ENCODE data around the gene C5.

C5 gene

GRCh38 chr9:120942186-120943001, 107.7 kb downstream of the C5 start:
- Histone ChIP-seq H2AK5ac (ENCODE audit: low read length) (no peak overlapping the region), H3K4me2 (ENCODE audit: low read length) (no peak overlapping the region), H3K27ac (ENCODE audit: low read depth, low read length) (no peak overlapping the region), H3K4me3 (ENCODE audit: low read depth, low read length) (no peak overlapping the region), H3K36me3 (ENCODE audit: control insufficient read depth in 1 of 2, insufficient read depth in 2 of 2, low read length in 2 of 2) (no peaks in the 10 kb centered on the region), H3K18ac (ENCODE audit: low read length) (no peak overlapping the region), H2BK5ac (ENCODE audit: low read depth, low read length, poor library complexity) (peak overlapping the region; percentile 34), H2BK12ac (ENCODE audit: low read length) (no peak overlapping the region), H4K12ac (ENCODE audit: low read depth, low read length) (no peak overlapping the region), H4K91ac (ENCODE audit: low read depth, low read length) (no peak overlapping the region), H3K4ac (ENCODE audit: low read depth, low read length) (no peak overlapping the region), H3K9me3 (ENCODE audit: insufficient read depth, low read depth, low read length) (no peaks in the 10 kb centered on the region), H3K14ac (ENCODE audit: low read length) (no peak overlapping the region), H4K8ac (ENCODE audit: low read depth, low read length) (no peak overlapping the region), H3K9ac (ENCODE audit: low read length) (no peak overlapping the region), H3K4me1 (ENCODE audit: control insufficient read depth in 1 of 2, insufficient read depth in 2 of 2, low read length in 2 of 2) (no peaks in the 10 kb centered on the region), H3K27me3 (ENCODE audit: insufficient read depth, low read length) (no peaks in the 10 kb centered on the region), H2BK120ac (ENCODE audit: insufficient read depth, low read length, poor library complexity) (no peak overlapping the region), H3K79me2 (ENCODE audit: control insufficient read depth, insufficient read depth, low read length, poor library complexity) (no peaks in the 10 kb centered on the region), H3K79me1 (ENCODE audit: low read length) (no peaks in the 10 kb centered on the region), H2AFZ (ENCODE audit: insufficient read depth, low read length, poor library complexity) (no peak overlapping the region), H3K23ac (ENCODE audit: low read length) (no peak overlapping the region)
- DNase-seq, result no peak
- no CpG with 5 or more reads among the region's 8 CpGs for WGBS (ENCODE audit: extremely low coverage, insufficient coverage, insufficient read length)

GRCh38 chr9:120941046-120941770, 108.9 kb downstream of the C5 start:
- Histone ChIP-seq H3K4ac (ENCODE audit: low read depth, low read length) (no peak overlapping the region), H3K27ac (ENCODE audit: low read depth, low read length) (no peak overlapping the region), H4K12ac (ENCODE audit: low read depth, low read length) (no peak overlapping the region), H3K23ac (ENCODE audit: low read length) (no peak overlapping the region), H3K36me3 (ENCODE audit: control insufficient read depth in 1 of 2, insufficient read depth in 2 of 2, low read length in 2 of 2) (no peaks in the 10 kb centered on the region), H2BK12ac (ENCODE audit: low read length) (no peak overlapping the region), H2BK120ac (ENCODE audit: insufficient read depth, low read length, poor library complexity) (no peak overlapping the region), H3K9ac (ENCODE audit: low read length) (no peak overlapping the region), H3K79me2 (ENCODE audit: control insufficient read depth, insufficient read depth, low read length, poor library complexity) (no peaks in the 10 kb centered on the region), H2BK5ac (ENCODE audit: low read depth, low read length, poor library complexity) (no peak overlapping the region), H3K9me3 (ENCODE audit: insufficient read depth, low read depth, low read length) (no peaks in the 10 kb centered on the region), H4K91ac (ENCODE audit: low read depth, low read length) (no peak overlapping the region), H2AFZ (ENCODE audit: insufficient read depth, low read length, poor library complexity) (no peak overlapping the region), H4K8ac (ENCODE audit: low read depth, low read length) (no peak overlapping the region), H3K4me3 (ENCODE audit: low read depth, low read length) (no peak overlapping the region), H2AK5ac (ENCODE audit: low read length) (no peak overlapping the region), H3K4me1 (ENCODE audit: control insufficient read depth in 1 of 2, insufficient read depth in 2 of 2, low read length in 2 of 2) (no peaks in the 10 kb centered on the region), H3K79me1 (ENCODE audit: low read length) (no peaks in the 10 kb centered on the region), H3K4me2 (ENCODE audit: low read length) (no peak overlapping the region), H3K27me3 (ENCODE audit: insufficient read depth, low read length) (no peaks in the 10 kb centered on the region), H3K18ac (ENCODE audit: low read length) (no peak overlapping the region), H3K14ac (ENCODE audit: low read length) (no peak overlapping the region)
- no CpG with 5 or more reads among the region's 6 CpGs for WGBS (ENCODE audit: extremely low coverage, insufficient coverage, insufficient read length)
- no peak for DNase-seq

- H2AFZ ChIP-seq (ENCODE audit: insufficient read depth, low read length, poor library complexity), result no peak overlapping the region
- H2BK12ac ChIP-seq (ENCODE audit: low read length), result no peak overlapping the region
- no peak overlapping the region for H2BK5ac ChIP-seq (ENCODE audit: low read depth, low read length, poor library complexity)
- WGBS (ENCODE audit: extremely low coverage, insufficient coverage, insufficient read length), result no CpG with 5 or more reads among the region's 10 CpGs
- H3K4me1 ChIP-seq (ENCODE audit: control insufficient read depth in 1 of 2, insufficient read depth in 2 of 2, low read length in 2 of 2), result no peaks in the 10 kb centered on the region
- no peaks in the 10 kb centered on the region for H3K36me3 ChIP-seq (ENCODE audit: control insufficient read depth in 1 of 2, insufficient read depth in 2 of 2, low read length in 2 of 2)
- DNase-seq, result no peak
- H3K79me1 ChIP-seq (ENCODE audit: low read length), result no peaks in the 10 kb centered on the region
- H3K4ac ChIP-seq (ENCODE audit: low read depth, low read length), result no peak overlapping the region
- no peak overlapping the region for H3K27ac ChIP-seq (ENCODE audit: low read depth, low read length)
- H2BK120ac ChIP-seq (ENCODE audit: insufficient read depth, low read length, poor library complexity), result no peak overlapping the region
- H3K14ac ChIP-seq (ENCODE audit: low read length), result no peak overlapping the region
- H3K9me3 ChIP-seq (ENCODE audit: insufficient read depth, low read depth, low read length), result no peaks in the 10 kb centered on the region
- H4K12ac ChIP-seq (ENCODE audit: low read depth, low read length), result no peak overlapping the region
- no peak overlapping the region for H3K4me3 ChIP-seq (ENCODE audit: low read depth, low read length)
- no peaks in the 10 kb centered on the region for H3K79me2 ChIP-seq (ENCODE audit: control insufficient read depth, insufficient read depth, low read length, poor library complexity)
- no peak overlapping the region for H4K8ac ChIP-seq (ENCODE audit: low read depth, low read length)
- no peak overlapping the region for H4K91ac ChIP-seq (ENCODE audit: low read depth, low read length)
- no peaks in the 10 kb centered on the region for H3K27me3 ChIP-seq (ENCODE audit: insufficient read depth, low read length)
- no peak overlapping the region for H2AK5ac ChIP-seq (ENCODE audit: low read length)
- H3K18ac ChIP-seq (ENCODE audit: low read length), result no peak overlapping the region
- no peak overlapping the region for H3K4me2 ChIP-seq (ENCODE audit: low read length)
- H3K9ac ChIP-seq (ENCODE audit: low read length), result no peak overlapping the region
- H3K23ac ChIP-seq (ENCODE audit: low read length), result no peak overlapping the region
These were observed 109.5 kb downstream of the C5 start for GRCh38 chr9:120940573-120940972.

- Histone ChIP-seq H3K27ac (ENCODE audit: low read depth, low read length) (no peak overlapping the region), H4K8ac (ENCODE audit: low read depth, low read length) (no peak overlapping the region), H2BK5ac (ENCODE audit: low read depth, low read length, poor library complexity) (no peak overlapping the region), H2BK120ac (ENCODE audit: insufficient read depth, low read length, poor library complexity) (no peak overlapping the region), H4K12ac (ENCODE audit: low read depth, low read length) (no peak overlapping the region), H3K36me3 (ENCODE audit: control insufficient read depth in 1 of 2, insufficient read depth in 2 of 2, low read length in 2 of 2) (no peaks in the 10 kb centered on the region), H4K91ac (ENCODE audit: low read depth, low read length) (no peak overlapping the region), H3K4me2 (ENCODE audit: low read length) (no peak overlapping the region), H3K23ac (ENCODE audit: low read length) (no peak overlapping the region), H3K79me1 (ENCODE audit: low read length) (no peaks in the 10 kb centered on the region), H3K9me3 (ENCODE audit: insufficient read depth, low read depth, low read length) (no peaks in the 10 kb centered on the region), H3K4me1 (ENCODE audit: control insufficient read depth in 1 of 2, insufficient read depth in 2 of 2, low read length in 2 of 2) (no peaks in the 10 kb centered on the region), H2AFZ (ENCODE audit: insufficient read depth, low read length, poor library complexity) (no peak overlapping the region), H3K4me3 (ENCODE audit: low read depth, low read length) (no peak overlapping the region), H3K4ac (ENCODE audit: low read depth, low read length) (no peak overlapping the region), H2AK5ac (ENCODE audit: low read length) (no peak overlapping the region), H3K79me2 (ENCODE audit: control insufficient read depth, insufficient read depth, low read length, poor library complexity) (no peaks in the 10 kb centered on the region), H3K14ac (ENCODE audit: low read length) (no peak overlapping the region), H3K18ac (ENCODE audit: low read length) (no peak overlapping the region), H3K27me3 (ENCODE audit: insufficient read depth, low read length) (no peaks in the 10 kb centered on the region), H3K9ac (ENCODE audit: low read length) (no peak overlapping the region), H2BK12ac (ENCODE audit: low read length) (no peak overlapping the region)
- no peak for DNase-seq
- WGBS (ENCODE audit: extremely low coverage, insufficient coverage, insufficient read length), result no CpG with 5 or more reads among the region's 3 CpGs
These were observed 111.2 kb downstream of the C5 start for GRCh38 chr9:120938851-120939250.

Measured in trophoblast cell (in vitro differentiated cells and primary cell).